HG03103 (cell line): ENCODE results near the gene PAX1.

Experiments used
- ATAC-seq: cut with Tn5 transposase; IDR thresholded peaks from one replicate; pipeline ENCODE4 v1.9.1; 2021; ENCODE audit warnings: low read depth; ENCODE audit not compliant: unreplicated experiment

The PAX1 gene

GRCh38 chr20:21705575-21706260 lies at the start of gene PAX1:
Gene PAX1 (plus strand): TSS chr20:21705664. CDS start chr20:21705713, 49 bp downstream.
- no peak for ATAC-seq

GRCh38 chr20:21656308-21657067 lies 49.0 kb upstream of the PAX1 start:
- no peak for ATAC-seq

GRCh38 chr20:21661488-21662055 lies 43.9 kb upstream of the PAX1 start:
- no peak for ATAC-seq

- ATAC-seq, result no peak
These were observed 42.0 kb upstream of the PAX1 start for GRCh38 chr20:21663465-21663864.

DNA sequence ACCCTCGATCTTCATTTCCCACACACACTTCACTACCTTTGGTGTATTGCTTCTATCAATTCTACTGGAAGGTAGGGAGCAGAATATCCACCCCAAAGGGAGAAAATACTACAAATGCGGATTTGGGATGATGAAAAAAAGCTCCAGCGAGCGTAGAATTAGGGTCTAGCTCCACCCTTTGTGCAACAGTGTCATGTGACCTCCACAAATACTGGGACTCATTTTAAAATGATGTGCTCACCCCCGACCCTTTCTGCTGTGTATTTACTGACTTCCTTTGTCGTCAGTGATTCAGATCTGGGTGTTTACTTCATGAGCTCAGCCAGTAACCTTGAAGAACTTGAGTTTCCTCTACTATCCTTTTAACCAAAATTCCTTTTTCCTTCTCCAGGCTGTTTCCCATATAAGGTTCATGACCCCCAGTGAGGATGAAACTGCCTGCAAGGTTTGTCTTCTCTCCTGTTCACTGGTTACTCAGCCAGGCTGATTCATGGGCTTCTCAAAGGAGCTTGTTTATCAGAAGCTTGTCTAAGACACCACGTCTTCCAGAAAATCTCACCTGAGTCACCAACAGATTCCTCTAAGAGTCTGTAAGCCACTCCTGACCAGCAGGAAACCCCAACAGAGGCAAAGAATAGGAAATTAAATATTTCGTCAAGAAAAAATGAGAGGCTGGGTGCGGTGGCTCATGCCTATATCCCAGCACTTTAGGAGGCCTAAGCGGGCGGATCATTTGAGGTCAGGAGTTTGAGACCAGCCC lies 39.6 kb upstream of the PAX1 start:
- no peak for ATAC-seq

GRCh38 chr20:21670126-21670525 lies 35.3 kb upstream of the PAX1 start:
- no peak for ATAC-seq

GRCh38 chr20:21670981-21671380 lies 34.5 kb upstream of the PAX1 start:
- ATAC-seq, result no peak

- no peak for ATAC-seq
These were observed 28.2 kb upstream of the PAX1 start for GRCh38 chr20:21677261-21677660.

DNA sequence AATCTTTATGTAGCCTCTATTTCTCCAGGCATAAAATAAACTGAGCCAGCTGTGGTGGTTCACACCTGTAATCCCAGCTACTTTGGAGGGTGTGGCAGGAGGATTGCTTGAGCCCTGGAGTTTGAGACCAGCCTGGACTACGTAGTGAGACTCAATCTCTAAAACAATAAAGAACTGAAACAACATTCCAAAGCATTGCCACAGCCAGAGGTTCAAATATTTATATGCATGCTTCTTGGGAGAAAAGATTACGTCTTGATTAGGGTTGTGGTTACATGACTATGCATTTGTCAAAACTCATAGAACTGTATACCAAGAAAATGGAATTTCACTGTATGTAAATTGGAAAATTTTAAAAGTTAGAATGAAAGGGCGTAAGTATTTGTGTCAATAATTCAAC lies 27.7 kb upstream of the PAX1 start:
- no peak for ATAC-seq

DNA sequence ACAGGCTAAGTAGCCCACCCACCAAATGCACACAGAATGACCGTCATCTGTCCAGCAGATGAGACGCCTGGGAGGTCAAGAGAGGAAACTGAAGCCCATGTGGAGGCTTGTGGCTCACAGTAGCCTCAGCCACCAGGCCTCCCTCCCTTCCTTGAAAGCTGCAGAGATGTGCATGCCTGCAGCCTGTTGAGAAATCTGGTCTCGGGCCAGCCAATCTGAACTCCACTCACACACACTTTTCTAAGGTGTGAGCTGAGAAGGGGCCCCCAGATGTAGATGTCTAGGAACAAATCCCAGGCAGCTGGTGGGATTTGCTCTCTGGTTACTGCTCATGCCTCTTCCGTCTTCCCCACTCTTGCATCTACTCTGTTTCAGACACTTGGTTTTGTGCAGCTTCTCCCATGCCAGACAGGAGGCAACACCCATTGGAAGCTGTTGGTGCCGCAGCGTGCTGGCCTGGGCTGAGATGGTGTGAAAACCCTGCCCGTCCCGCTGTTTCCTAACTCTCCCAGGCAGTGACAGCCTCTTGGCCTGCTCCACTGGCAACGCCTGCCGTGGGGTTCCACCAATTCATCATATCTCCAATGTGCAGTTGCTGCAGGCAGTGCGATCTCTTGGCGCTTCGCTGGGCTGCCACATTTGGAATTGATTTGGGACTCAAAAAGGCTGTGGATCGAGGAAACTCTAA lies 24.1 kb upstream of the PAX1 start:
- ATAC-seq, result no peak

DNA sequence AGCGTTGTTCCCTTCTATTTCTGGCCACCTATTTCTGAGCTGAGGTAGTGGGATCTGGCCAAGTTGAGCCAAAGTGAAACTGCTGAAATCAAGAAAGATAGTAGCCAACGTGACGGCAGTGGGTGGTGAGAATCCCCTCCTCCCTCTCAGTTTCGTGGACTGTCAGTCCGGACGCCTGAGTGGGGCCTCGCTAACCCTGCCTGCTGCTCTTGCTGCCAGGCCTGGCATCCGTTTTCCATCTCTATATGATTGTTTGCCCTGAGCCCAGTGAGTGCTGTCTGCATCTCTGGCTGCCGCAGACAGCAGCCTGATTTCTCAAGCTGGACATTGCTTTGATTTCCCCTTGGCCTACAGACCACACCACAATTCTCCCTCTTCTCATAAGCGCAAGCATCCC lies 23.5 kb upstream of the PAX1 start:
- no peak for ATAC-seq

GRCh38 chr20:21682521-21682954 lies 22.9 kb upstream of the PAX1 start:
- no peak for ATAC-seq

- ATAC-seq, result no peak
These were observed 20.8 kb upstream of the PAX1 start for GRCh38 chr20:21684671-21685070.

GRCh38 chr20:21685981-21686380 lies 19.5 kb upstream of the PAX1 start:
- ATAC-seq, result no peak

GRCh38 chr20:21693322-21693721 lies 12.1 kb upstream of the PAX1 start:
- no peak for ATAC-seq

GRCh38 chr20:21698494-21699215 lies 6.8 kb upstream of the PAX1 start:
- ATAC-seq, result no peak

DNA sequence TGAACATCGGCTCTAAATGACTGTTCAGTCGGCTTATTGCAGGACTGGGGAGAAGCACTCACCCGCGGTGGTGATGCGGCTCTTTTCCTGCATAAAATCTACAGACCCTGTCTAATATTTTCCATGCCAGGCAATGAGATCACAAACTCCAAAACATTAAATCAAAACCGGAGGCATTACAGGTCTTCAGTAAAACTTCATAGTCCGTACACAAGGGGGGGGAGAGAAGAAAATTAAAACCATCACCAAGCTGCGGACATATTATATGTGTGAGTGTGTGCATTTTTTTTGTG lies 6.3 kb upstream of the PAX1 start:
- ATAC-seq, result no peak

DNA sequence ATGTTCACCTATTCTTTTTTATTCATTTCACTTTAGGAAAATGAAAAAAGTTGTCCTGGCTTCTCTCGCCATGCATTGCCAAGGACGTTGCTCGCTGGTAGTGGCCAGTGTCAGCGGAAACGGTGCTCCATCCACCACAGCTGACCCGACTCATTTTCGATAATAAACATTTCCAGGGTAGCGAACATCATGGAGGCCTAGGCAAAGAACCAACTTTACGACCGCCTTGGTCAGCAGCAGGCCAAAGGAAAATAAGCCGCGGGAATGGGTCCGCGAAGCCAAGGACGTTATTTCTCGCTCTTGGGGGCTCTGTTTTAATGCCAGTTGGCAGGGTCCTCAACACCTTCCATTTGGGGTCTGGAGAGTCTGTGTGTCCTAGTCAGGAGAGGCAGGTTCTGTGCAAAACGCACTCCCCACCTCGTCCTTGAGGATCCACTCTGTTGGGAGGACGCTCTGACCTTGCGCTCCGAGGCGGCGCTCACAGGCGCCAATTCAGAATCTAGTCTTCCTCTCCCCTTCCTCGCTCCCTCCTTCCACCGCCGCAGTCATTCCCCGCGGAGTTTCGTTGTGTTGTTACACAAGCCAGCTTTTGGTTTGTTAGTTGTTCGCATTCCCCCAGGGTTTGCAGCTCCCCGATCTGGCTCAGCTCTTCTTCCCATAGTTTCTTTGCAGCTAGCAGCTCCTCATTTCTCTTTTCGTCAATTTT lies 4.1 kb upstream of the PAX1 start:
- no peak for ATAC-seq

GRCh38 chr20:21702016-21702415 lies 3.4 kb upstream of the PAX1 start:
- ATAC-seq, result no peak
